ENCODE results near the gene MICAL2.

GRCh38 chr11:12248330-12248729 is 137.9 kb downstream of the MICAL2 start:
- no peak for TF ChIP-seq CTCF (IDR thresholded peaks at IDR 0.05)
- TF ChIP-seq POLR2A (IDR thresholded peaks at IDR 0.05), result no peak
